ENCODE results near the gene KIF6. TPM values are rescaled to one million over a fixed set of nuclear protein-coding genes. Genes with fewer than 3 reads are reported as not detected.

KIF6 gene
- total and polyA plus RNA-seq, 2 of the 8 experiments (the other 6 are each of a cell fraction or from before 2014, with no cell fraction given): 0.53 to 0.65 TPM

- no peak overlapping the region for H4K8ac ChIP-seq (ENCODE audit: extremely low read depth, insufficient read depth, low read length)
- H3K9ac ChIP-seq (replicated peaks in 1 of 4; ENCODE audit: extremely low read depth in 1 of 4, low read depth in 3 of 4, low read length in 3 of 4): no peak overlapping the region
- no peak for TF ChIP-seq SIX5 (IDR thresholded peaks at IDR 0.05; ENCODE audit: low read depth, low read length)
These were observed 197.2 kb downstream of the KIF6 start for GRCh38 chr6:39527792-39528564.

More at GRCh38 chr6:39527792-39528564, 197.2 kb downstream of the KIF6 start:
- peaks cover 4 to 8% of the 10 kb centered on the region in 2 experiments for H3K9me3 ChIP-seq (ENCODE audit: insufficient read depth in 2 of 2, low read depth in 1 of 2, low read length in 1 of 2)
- H4K91ac ChIP-seq (replicated peaks; ENCODE audit: insufficient read length, low read length): no peak overlapping the region
- H3K4me2 ChIP-seq (ENCODE audit: insufficient read depth in 1 of 2, low read depth in 2 of 2, low read length in 2 of 2): no peak overlapping the region
- H3K4me3 ChIP-seq (ENCODE audit: extremely low read depth in 1 of 4, insufficient read depth in 2 of 4, low read depth in 3 of 4, low read length in 4 of 4): no peak overlapping the region
- no peaks in the 10 kb centered on the region; the same call in 1 of the 2 replicates for H3K23me2 ChIP-seq (ENCODE audit: low read depth, low read length)
- no peaks in the 10 kb centered on the region for H3K4me1 ChIP-seq (replicated peaks in 1 of 4; ENCODE audit: control insufficient read depth in 3 of 4, insufficient read depth in 4 of 4, low read length in 3 of 4)
- no peak overlapping the region for H2AK5ac ChIP-seq (ENCODE audit: low read depth, low read length)
- H3K18ac ChIP-seq (ENCODE audit: extremely low read depth, low read length): no peak overlapping the region
- FAIRE-seq (no peak), DNase-seq (ENCODE audit: low read depth in 1 of 2, low spot score in 2 of 2) (no peak)
- H2BK120ac ChIP-seq (replicated peaks; ENCODE audit: low read depth, low read length): no peak overlapping the region
- WGBS, 2 experiments (ENCODE audit: extremely low coverage in 1 of 2, insufficient coverage in 1 of 2, insufficient read length in 1 of 2, insufficient replicate concordance in 2 of 2, low coverage in 1 of 2, low lambda C conversion rate in 2 of 2, missing lambda C conversion rate in 1 of 2): 87% methylated on average over 2 of the region's 2 CpGs; no CpG with 5 or more reads in 1 of the 2 experiments
- H3K4ac ChIP-seq (replicated peaks; ENCODE audit: insufficient read length, low read depth, low read length): no peak overlapping the region
- no peaks in the 10 kb centered on the region for H4K20me1 ChIP-seq (replicated peaks in 1 of 2; ENCODE audit: control insufficient read depth in 1 of 2, insufficient read depth in 2 of 2, low read length in 2 of 2)
- H2BK20ac ChIP-seq (ENCODE audit: low read length): no peak overlapping the region
- H3K27ac ChIP-seq (ENCODE audit: low read depth, low read length): no peak overlapping the region
- H2AFZ ChIP-seq (ENCODE audit: low read length): no peak overlapping the region
- H3K36me3 ChIP-seq (ENCODE audit: control insufficient read depth in 2 of 4, insufficient read depth in 4 of 4, low read length in 3 of 4): 0 out of 8 replicates have a peak, but pooled peaks cover 0 to 2% (median 0%) of the 10 kb centered on the region in 4 experiments
- no peak overlapping the region for H2BK15ac ChIP-seq (ENCODE audit: low read length)
- H2BK5ac ChIP-seq (ENCODE audit: low read depth, low read length): no peak overlapping the region
- no peak overlapping the region for H3K23ac ChIP-seq (ENCODE audit: insufficient read length)
- POLR2A ChIA-PET (ENCODE audit: partially characterized antibody): no interaction called here
- H3K27me3 ChIP-seq (replicated peaks in 1 of 4; ENCODE audit: control insufficient read depth in 3 of 4, extremely low read depth in 1 of 4, insufficient read depth in 3 of 4, low read length in 3 of 4): no peaks in the 10 kb centered on the region
- H3K14ac ChIP-seq (ENCODE audit: insufficient read length): no peak overlapping the region
- no peak overlapping the region for H2BK12ac ChIP-seq (ENCODE audit: low read depth, low read length)
- H3K79me1 ChIP-seq (ENCODE audit: low read depth, low read length): no peaks in the 10 kb centered on the region
- H4K5ac ChIP-seq (ENCODE audit: insufficient read length, low read depth, low read length): no peak overlapping the region
- CTCF ChIA-PET (ENCODE audit: partially characterized antibody): interaction anchor here (0.6 to 1.2 kb wide), 2 partner anchors 17 to 228 kb away, joined by 3 to 5 read pairs; no protein-coding TSS in a partner anchor
- no peaks in the 10 kb centered on the region for H3K79me2 ChIP-seq (ENCODE audit: control insufficient read depth in 1 of 2, insufficient read depth in 2 of 2, low read length in 2 of 2)
- H3K56ac ChIP-seq (replicated peaks; ENCODE audit: insufficient read length, low read depth, low read length): no peak overlapping the region

Data from H1 (cell line).